GM08714 (cell line): Measurements from ENCODE around the gene OPN5.
"Not testable (repeated sequence)": the region's sequence is repeated elsewhere in the genome, so short reads cannot be mapped to it uniquely, and the experiment has no call there.

ENCODE experiments used
- H3K4me3 ChIP-seq: fragments of 200-500 bp; sonication (Bioruptor generic); 2 replicates; pipeline ENCODE4 v1.5.1; 2014; ENCODE audit warnings: mild to moderate bottlenecking, low read length, inconsistent platforms
- ZNF274 ChIP-seq: IDR thresholded peaks from 2 replicates; pipeline ENCODE4 v1.6.1; 2012; ENCODE audit warnings: mild to moderate bottlenecking, low read depth, low read length

The OPN5 gene, protein sequence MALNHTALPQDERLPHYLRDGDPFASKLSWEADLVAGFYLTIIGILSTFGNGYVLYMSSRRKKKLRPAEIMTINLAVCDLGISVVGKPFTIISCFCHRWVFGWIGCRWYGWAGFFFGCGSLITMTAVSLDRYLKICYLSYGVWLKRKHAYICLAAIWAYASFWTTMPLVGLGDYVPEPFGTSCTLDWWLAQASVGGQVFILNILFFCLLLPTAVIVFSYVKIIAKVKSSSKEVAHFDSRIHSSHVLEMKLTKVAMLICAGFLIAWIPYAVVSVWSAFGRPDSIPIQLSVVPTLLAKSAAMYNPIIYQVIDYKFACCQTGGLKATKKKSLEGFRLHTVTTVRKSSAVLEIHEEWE

DNA sequence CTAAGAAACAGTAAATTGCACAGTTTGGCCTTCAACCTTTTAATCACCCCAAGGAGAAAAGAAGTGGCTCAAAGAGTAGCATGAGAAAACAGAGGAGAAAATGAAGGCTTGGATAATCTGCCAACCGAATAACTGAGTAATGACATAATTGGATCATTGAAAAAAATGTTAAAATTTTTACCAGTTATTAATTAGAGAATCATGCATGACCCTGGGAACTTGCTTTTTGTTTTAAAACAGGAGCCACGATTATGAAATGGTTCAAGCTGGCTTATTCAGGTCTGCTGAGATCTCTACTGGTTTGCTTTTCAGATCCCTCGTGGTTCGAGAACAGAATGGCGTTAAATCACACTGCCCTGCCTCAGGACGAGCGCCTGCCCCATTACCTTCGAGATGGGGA lies at the start of gene OPN5:
OPN5 (plus strand) TSS at position 301 of the 400 bp plus-strand sequence; CDS start at position 336, 35 bp downstream.
- no peak for TF ChIP-seq ZNF274
- no peak within 1 kb of the TSS for H3K4me3 ChIP-seq

DNA sequence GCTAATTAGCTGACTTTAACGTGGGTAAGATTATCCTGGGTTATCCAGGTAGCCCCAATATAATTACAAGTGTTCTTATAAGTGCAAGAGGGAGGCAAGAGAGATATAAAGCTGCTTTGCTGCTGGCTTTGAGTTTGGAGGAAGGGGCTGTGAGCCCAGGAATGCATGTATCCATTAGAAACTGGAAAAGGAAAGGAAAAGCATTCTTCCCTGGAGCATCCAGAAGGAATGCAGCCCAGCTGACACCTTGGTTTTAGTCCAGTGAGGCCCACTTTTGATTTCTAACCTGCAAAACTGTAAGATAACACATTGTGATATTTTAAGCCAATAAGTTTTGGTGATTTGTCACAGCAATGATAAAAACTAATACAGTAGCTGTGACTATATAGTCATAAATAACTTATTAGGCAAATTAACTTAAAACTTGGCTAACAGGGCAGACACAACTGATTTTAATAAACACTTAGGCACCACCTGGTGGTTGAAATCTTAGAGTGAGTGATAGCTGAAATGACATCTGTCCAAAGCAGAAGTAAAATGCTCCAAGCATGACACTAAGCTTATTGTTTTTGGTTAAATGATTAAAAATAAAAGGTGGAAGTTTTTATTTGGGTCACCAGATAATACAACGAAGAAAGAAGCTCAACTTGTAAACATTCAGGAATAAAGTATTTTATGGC lies 47.8 kb upstream of the OPN5 start:
- no peak for TF ChIP-seq ZNF274
- H3K4me3 ChIP-seq, result no peak overlapping the region

DNA sequence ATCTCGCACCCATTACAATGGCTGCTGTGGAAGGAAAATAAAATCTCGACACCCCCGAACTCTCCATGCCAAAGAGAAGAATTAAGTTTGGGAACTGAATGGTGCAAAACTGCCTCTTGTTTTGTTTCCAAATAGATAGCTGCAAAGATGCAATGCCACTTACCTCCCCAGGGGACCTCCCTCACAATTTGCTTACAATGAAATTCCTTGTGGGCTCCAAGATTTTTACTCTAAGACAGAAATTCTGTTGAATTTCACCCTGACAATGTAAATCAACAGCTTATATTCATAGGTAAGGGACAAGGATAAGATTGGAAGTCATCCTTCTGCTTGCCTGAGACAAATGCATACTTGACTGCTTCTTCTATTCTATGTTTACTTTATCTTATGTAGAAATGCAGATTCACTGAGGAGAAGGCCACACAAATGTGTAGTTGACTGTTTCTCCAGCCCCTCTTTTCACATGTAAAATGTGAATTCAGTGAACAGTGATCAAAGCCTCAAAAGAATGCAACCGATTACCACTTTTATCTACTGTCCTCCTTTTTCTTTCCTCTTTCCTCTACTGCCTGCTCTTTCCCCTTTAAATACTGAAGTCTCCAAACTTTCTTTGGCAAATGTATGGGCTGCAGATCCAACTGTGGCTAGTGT lies 46.9 kb upstream of the OPN5 start:
- no peak for TF ChIP-seq ZNF274
- no peak overlapping the region for H3K4me3 ChIP-seq

DNA sequence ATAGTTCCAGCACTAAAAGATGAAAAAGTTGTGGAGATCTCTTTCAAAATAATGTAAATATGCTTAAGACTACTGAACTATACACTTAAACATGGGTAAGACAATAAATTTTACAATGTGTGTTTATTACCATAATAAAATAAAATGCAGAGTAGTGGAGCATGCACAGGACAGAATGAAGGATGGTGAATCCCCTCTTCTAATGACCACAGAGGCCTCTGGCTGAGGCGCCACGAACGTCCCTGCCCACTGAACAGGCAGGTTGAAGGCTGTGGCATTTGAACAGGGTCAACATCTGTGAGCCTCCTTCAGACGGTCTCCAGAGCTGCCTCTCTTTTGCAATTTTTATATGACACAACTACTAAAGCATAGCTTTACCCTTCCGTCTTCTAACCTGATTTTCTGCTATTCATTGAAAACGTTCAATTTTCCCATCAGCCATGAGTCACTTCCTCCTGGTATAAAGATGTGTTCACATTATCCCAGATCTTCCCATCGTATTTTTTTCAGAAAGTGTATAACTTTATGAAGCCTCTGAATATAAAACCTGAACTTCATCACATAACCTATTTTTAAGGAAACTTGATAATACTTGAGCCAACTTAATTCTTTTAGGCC lies 45.6 kb upstream of the OPN5 start:
- no peak overlapping the region for H3K4me3 ChIP-seq
- no peak for TF ChIP-seq ZNF274

DNA sequence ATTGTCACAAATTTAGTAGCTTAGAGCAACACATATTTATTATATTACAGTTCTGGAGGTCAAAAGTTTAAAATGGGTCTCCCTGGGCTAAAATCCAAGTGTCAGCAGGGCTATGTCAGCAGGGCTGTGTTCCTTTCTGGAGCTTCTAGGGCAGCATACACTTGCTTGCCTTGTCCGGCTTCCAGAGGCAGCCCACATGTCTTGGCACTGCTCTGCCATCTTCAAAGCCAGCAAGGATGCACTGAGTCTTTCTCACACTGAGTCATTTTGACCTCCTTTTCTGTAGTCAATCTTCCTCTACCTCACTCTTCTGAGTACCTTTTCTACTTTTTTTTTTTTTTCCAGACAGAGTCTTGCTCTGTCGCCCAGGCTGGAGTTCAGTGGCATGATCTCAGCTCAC lies 44.4 kb upstream of the OPN5 start:
- no peak for TF ChIP-seq ZNF274
- no peak overlapping the region for H3K4me3 ChIP-seq

DNA sequence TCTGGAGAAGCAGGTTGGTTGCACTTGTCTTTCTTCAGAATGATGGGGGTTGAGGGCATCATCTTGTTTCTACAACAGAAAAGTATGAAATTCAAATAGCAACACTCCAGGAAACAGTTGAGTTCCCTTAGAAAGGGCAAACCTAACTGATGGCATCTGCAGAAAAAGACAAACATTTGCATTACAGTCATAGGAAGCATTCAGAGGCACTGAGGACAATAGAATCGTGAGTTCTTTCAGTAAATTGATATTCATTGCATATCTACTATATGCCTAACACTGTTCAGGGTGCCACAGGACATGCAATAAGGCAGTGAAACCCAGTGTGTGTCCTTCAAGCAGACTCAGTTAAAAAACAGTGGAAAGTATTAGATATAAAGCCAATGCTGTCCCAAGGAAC lies 41.1 kb upstream of the OPN5 start:
- no peak overlapping the region for H3K4me3 ChIP-seq
- TF ChIP-seq ZNF274, result no peak

DNA sequence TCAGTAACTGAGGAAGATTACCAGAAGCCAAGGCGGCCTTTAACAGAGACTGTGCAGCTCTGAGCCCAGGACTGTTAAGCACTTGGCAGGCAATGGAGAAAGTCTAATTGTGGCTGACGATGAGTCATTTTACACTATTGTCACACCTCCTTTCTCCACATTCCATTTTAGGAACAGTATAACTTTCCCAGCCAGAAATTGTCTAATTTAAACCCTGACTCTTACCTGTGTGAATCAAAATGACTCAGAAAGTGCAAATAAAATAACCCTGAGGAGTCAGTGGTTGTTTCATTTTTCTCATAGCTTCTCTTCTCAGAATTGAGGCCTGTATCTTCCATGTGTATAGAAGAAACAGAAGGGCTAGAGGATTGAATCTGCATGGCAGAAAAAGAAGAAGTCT lies 40.0 kb upstream of the OPN5 start:
- TF ChIP-seq ZNF274, result no peak
- no peak overlapping the region for H3K4me3 ChIP-seq

DNA sequence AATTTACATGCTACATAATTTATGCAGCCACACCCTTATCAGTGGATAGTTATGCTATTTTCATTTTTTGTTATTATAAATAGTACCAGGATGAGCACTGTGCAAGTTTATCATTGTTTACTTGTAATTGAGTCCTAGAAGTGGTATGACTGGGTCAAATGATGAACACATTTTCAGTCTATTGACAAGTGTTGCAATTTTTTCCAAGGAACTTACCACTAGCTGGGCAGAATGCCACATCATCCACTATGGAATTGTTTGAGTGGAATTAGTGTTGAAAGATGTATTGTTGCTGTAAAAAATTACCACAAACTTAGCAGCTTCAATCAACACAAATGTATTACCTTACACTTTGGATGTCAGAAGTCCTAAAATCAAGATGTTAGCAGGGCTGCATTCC lies 38.1 kb upstream of the OPN5 start:
- TF ChIP-seq ZNF274, result no peak
- no peak overlapping the region for H3K4me3 ChIP-seq

DNA sequence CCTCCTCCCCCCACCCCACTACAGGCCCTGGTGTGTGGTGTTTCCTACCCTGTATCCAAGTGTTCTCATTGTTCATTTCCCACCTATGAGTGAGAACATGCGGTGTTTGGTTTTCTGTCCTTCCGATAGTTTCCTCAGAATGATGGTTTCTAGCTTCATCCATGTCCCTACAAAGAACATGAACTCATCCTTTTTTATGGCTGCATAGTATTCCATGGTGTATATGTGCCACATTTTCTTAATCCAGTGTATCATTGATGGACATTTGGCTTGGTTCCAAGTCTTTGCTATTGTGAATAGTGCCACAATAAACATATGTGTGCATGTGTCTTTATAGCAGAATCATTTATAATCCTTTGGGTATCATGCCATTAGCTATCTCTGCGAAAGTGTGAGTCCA lies 36.6 kb upstream of the OPN5 start:
- not testable (repeated sequence) for H3K4me3 ChIP-seq

DNA sequence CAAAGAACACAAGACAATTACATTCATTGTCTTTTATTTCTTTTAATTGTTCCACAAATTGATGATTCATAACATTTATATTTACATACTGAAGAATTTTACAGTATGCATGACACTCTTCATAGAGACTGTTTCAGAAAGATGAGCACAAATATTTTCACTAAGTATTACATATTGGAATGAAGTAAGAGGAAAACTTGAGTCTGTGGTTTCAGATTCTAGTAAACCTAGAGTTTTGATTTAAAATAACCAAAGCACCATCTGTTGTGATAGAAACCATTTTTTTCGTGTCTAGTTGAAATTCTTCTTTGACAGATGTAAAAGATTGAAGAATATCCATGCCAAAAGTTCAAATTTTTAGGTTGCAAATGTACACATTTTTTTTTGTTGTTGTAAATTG lies 32.1 kb upstream of the OPN5 start:
- no peak overlapping the region for H3K4me3 ChIP-seq
- TF ChIP-seq ZNF274, result no peak

DNA sequence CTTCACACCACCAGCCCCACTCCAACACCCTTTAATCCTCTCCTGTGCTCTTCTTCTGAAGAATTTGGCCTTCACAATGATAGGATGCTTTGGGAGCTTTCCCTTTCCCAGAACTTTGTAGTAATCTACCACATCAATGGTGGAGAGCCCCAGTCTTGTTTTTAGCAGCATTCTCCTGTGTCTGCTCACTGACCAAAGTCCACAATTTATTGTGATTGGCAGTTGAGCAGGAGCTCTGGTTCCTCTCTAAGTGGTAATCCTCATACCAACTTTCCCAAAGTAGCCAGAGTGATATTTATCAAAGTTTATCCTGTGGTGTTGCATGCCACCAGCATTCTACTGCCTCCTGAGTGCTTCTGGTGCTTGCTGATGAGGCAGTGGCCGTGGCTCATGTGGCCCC lies 29.0 kb upstream of the OPN5 start:
- H3K4me3 ChIP-seq, result no peak overlapping the region
- TF ChIP-seq ZNF274, result no peak

DNA sequence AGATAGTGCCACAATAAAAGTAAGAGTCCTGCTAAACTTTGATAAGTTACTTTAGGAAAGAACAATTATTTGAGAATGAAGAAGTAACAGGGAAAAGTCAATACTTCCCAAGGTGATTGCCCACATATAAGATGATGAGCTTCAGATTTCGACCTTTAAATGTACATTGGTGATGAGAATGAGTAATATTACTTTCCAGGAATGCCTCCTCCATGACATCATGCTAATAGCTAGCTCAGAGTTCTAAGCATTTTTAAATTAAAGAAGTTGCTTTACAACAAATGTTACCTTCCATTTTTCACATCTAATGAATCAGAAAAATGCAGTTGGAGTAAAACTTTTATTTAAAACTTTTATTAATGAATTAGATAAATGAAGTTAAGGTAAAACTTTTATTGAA lies 22.5 kb upstream of the OPN5 start:
- no peak overlapping the region for H3K4me3 ChIP-seq
- TF ChIP-seq ZNF274, result no peak

DNA sequence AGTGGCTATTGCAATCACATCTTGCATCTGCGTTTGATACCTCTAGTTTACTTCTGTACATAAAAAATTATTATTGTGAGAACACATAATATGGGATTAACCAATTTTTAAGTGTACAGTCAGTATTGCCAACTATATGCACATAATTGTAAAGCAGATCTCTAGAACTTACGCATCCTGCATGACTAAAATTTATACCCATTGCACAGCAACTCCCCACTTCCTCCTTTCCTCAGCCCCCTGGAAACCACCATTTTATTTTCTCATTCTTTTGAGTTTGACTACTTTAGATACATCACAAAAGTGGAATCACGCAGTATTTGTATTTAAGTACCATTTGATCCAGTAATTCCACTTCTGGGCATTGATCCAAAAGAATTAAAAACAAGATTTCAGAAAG lies 19.3 kb upstream of the OPN5 start:
- H3K4me3 ChIP-seq, result no peak overlapping the region
- no peak for TF ChIP-seq ZNF274

DNA sequence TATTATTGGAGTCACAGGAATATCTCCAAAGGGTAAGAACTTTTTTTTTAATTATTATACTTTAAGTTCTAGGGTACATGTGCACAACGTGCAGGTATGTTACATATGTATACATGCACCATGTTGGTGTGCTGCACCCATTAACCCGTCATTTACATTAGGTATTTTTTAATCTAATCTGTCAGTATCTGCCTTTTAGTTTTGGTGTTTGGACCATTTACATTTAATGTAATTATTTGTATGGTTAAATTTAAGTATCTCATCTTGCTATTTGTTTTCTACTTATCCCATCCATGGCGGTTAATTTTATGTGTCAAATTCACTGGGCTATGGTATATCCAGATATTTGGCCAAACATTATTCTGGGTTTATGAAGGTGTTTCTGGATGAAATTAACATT lies 15.4 kb upstream of the OPN5 start:
- no peak overlapping the region for H3K4me3 ChIP-seq
- TF ChIP-seq ZNF274, result no peak

DNA sequence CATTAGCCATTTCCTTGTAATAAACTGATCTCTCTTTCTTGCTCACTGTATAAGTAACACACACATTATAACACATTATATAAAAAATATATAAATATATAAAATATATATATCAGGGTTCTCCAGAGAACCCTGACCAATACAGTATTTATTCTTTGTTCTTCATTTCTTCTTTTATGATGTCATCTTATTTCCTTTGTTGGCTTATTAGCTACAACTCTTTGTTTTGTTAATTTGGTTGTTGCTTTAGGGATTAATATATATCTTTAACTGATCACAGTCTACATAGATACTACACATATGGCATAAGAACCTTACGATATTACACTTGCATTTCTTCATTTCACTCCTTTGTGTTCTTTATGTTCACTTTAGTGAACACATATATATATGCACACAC lies 14.7 kb upstream of the OPN5 start:
- no peak overlapping the region for H3K4me3 ChIP-seq
- no peak for TF ChIP-seq ZNF274
